GM23248 (cell line): Measurements from ENCODE around the gene LSR. TPM values are rescaled to one million over a fixed set of nuclear protein-coding genes. Genes with fewer than 3 reads are reported as not detected.

ENCODE experiments used
- DNase-seq: peaks from one replicate; pipeline ENCODE4 v3.0.0-alpha.2; 2015
- H2AFZ ChIP-seq: fragments of 200-600 bp; sonication (generic); 2 replicates; pipeline ENCODE4 v1.6.1; 2016; ENCODE audit warnings: antibody characterized with exemption
- H3F3A ChIP-seq: fragments of 200-600 bp; sonication (generic); 2 replicates; pipeline ENCODE4 v1.6.1; 2016; ENCODE audit warnings: mild to moderate bottlenecking, antibody characterized with exemption, mixed run types; ENCODE audit not compliant: insufficient read depth
- H3K27ac ChIP-seq: fragments of 200-600 bp; sonication (generic); 2 replicates; pipeline ENCODE4 v1.5.1; 2016; ENCODE audit warnings: mild to moderate bottlenecking
- H3K27me3 ChIP-seq: fragments of 200-600 bp; sonication (generic); replicated peaks from 2 replicates; pipeline ENCODE4 v1.6.1; 2016; ENCODE audit warnings: mild to moderate bottlenecking; ENCODE audit not compliant: insufficient read depth
- H3K36me3 ChIP-seq: fragments of 200-600 bp; sonication (generic); 2 replicates; pipeline ENCODE4 v1.6.1; 2016; ENCODE audit warnings: low read depth, mild to moderate bottlenecking
- H3K4me1 ChIP-seq: fragments of 200-600 bp; sonication (generic); 2 replicates; pipeline ENCODE4 v1.6.1; 2016; ENCODE audit warnings: mild to moderate bottlenecking; ENCODE audit not compliant: insufficient read depth
- H3K4me2 ChIP-seq: fragments of 200-600 bp; sonication (generic); one replicate; pipeline ENCODE4 v1.6.1; 2016; ENCODE audit warnings: mild to moderate bottlenecking; ENCODE audit not compliant: unreplicated experiment
- H3K4me3 ChIP-seq: fragments of 200-600 bp; sonication (generic); 2 replicates; pipeline ENCODE4 v1.5.1; 2016; ENCODE audit warnings: mild to moderate bottlenecking
- H3K79me2 ChIP-seq: fragments of 200-600 bp; sonication (generic); 2 replicates; pipeline ENCODE4 v1.6.1; 2016; ENCODE audit warnings: mild to moderate bottlenecking; ENCODE audit not compliant: insufficient read depth
- H3K9ac ChIP-seq: fragments of 200-600 bp; sonication (generic); 2 replicates; pipeline ENCODE4 v1.6.1; 2016; ENCODE audit warnings: mild to moderate bottlenecking
- H3K9me2 ChIP-seq: fragments of 200-600 bp; sonication (generic); 2 replicates; pipeline ENCODE4 v1.6.1; 2016; ENCODE audit warnings: mixed run types, mild to moderate bottlenecking, moderate library complexity; ENCODE audit not compliant: insufficient read depth
- H3K9me3 ChIP-seq: fragments of 200-600 bp; sonication (generic); one replicate; pipeline ENCODE4 v1.6.1; 2017; ENCODE audit warnings: low read depth
- H4K20me1 ChIP-seq: fragments of 200-600 bp; sonication (generic); 2 replicates; pipeline ENCODE4 v1.6.0; 2016; ENCODE audit not compliant: insufficient read depth
- EZH2 ChIP-seq: fragments of 200-600 bp; sonication (generic); IDR thresholded peaks from 2 replicates; pipeline ENCODE4 v1.6.1; 2018; ENCODE audit warnings: antibody characterized with exemption, mild to moderate bottlenecking; ENCODE audit not compliant: insufficient read depth, poor library complexity, severe bottlenecking
- EZH2phosphoT487 ChIP-seq: fragments of 200-600 bp; sonication (generic); IDR thresholded peaks from 2 replicates; pipeline ENCODE4 v1.6.1; 2018; ENCODE audit warnings: antibody characterized with exemption, moderate library complexity, mild to moderate bottlenecking, low read depth; ENCODE audit not compliant: insufficient read depth
- WGBS, 2 experiments: methylation state at CpG; one replicate each; pipeline ENCODE4 v1.1.6; 2015 to 2017; ENCODE audit warnings: low lambda C conversion rate in 2 of 2, low coverage in 1 of 2; ENCODE audit errors: missing lambda C conversion rate in 2 of 2; 5-methylcytosine and 5-hydroxymethylcytosine counted together
- in situ Hi-C: fragments of 300-500 bp; cut with MboI; formaldehyde crosslinking; loops from 2 replicates; pipeline ENCODE4 v1.15.0; 2020
- polyA plus RNA-seq: library from polyadenylated mRNA; unstranded; fragments of >200 nt; fragmentation: Nextera tagmentation; extraction: Ambion mirVana; gene quantifications from 2 replicates; pipeline ENCODE4 v1.2.1, GENCODE V29; 2016
- total RNA-seq: library from RNA; depleted of rRNA; stranded (reverse); fragments of >200 nt; shearing (Covaris generic); gene quantifications from 2 replicates; pipeline ENCODE4 v1.2.3, GENCODE V29; 2014

The LSR gene
- total and polyA plus RNA-seq, 2 experiments from 2014 or later, result 2.7 TPM; not detected in 1

DNA sequence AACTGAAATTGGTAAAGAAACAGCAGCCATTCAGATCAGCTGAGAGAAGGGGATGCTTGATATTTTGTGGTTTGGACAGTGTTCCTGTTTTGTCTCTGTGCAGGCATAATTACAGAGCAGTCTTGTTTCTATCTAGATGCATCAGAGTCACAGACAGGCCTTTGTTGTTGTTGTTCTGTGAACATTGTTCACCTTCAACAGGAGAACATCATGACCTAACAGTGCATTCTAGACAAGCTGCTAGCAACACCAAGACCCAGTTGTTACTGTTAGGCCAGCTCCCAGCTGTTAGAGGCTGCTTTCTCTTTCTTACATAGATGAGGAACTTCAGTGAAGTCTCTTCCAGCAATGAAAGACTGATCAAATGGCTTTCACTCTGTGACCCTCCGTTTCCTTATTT lies 8.5 kb upstream of the LSR start:
- in situ Hi-C loops, result no loop called here
- no peak for DNase-seq
- Histone ChIP-seq H2AFZ (no peak overlapping the region), H3K9me3 (no peaks in the 10 kb centered on the region), H3K36me3 (no peaks in the 10 kb centered on the region), H3F3A (no peaks in the 10 kb centered on the region), H3K9me2 (no peaks in the 10 kb centered on the region), H3K27me3 (peaks cover 4% of the 10 kb centered on the region; the same call in 1 of the 2 replicates), H3K4me3 (no peak overlapping the region), H3K4me1 (no peaks in the 10 kb centered on the region), H4K20me1 (no peaks in the 10 kb centered on the region), H3K4me2 (no peak overlapping the region), H3K27ac (no peak overlapping the region), H3K9ac (no peak overlapping the region), H3K79me2 (no peaks in the 10 kb centered on the region)
- TF ChIP-seq EZH2 (no peak), EZH2phosphoT487 (no peak)
- 13 to 29% methylated on average over 1 of the region's 1 CpG for WGBS, 2 experiments

- in situ Hi-C loops, result no loop called here
- peaks cover 12% of the 10 kb centered on the region for H3K27me3 ChIP-seq
Observed at GRCh38 chr19:35241417-35241816, 7.4 kb upstream of the LSR start.

GRCh38 chr19:35246466-35247092 lies 2.2 kb upstream of the LSR start:
- H3K4me2 ChIP-seq, result no peak overlapping the region
- peaks cover 44% of the 10 kb centered on the region for H3K27me3 ChIP-seq
- in situ Hi-C loops, result no loop called here
- H3K9me2 ChIP-seq, result no peaks in the 10 kb centered on the region
- H3K36me3 ChIP-seq, result no peaks in the 10 kb centered on the region
- TF ChIP-seq EZH2phosphoT487, result no peak
- no peak for TF ChIP-seq EZH2
- no peak overlapping the region for H3K27ac ChIP-seq
- H4K20me1 ChIP-seq, result no peaks in the 10 kb centered on the region
- H3K9me3 ChIP-seq, result no peaks in the 10 kb centered on the region
- H3K4me3 ChIP-seq, result no peak overlapping the region
- no peaks in the 10 kb centered on the region for H3K79me2 ChIP-seq
- H3K9ac ChIP-seq, result no peak overlapping the region
- no peak for DNase-seq
- H2AFZ ChIP-seq, result no peak overlapping the region
- H3F3A ChIP-seq, result no peaks in the 10 kb centered on the region
- 35 to 37% methylated on average over 4 of the region's 4 CpGs for WGBS, 2 experiments
- no peaks in the 10 kb centered on the region for H3K4me1 ChIP-seq

More at GRCh38 chr19:35241417-35241816, 7.4 kb upstream of the LSR start:
- Histone ChIP-seq H3K9me3 (no peaks in the 10 kb centered on the region), H4K20me1 (no peaks in the 10 kb centered on the region), H2AFZ (no peak overlapping the region), H3K9ac (no peak overlapping the region), H3K27ac (no peak overlapping the region), H3K79me2 (no peaks in the 10 kb centered on the region), H3F3A (no peaks in the 10 kb centered on the region), H3K4me3 (no peak overlapping the region), H3K4me2 (no peak overlapping the region), H3K36me3 (no peaks in the 10 kb centered on the region), H3K4me1 (no peaks in the 10 kb centered on the region), H3K9me2 (no peaks in the 10 kb centered on the region)
- no peak for DNase-seq
- WGBS, 2 experiments, result 29 to 52% methylated on average over 1 of the region's 1 CpG
- TF ChIP-seq EZH2 (no peak), EZH2phosphoT487 (no peak)

- H3K27me3 ChIP-seq, result peaks cover 44% of the 10 kb centered on the region
- no peaks in the 10 kb centered on the region for H3K36me3 ChIP-seq
- H3K9me2 ChIP-seq, result no peaks in the 10 kb centered on the region
- no peak overlapping the region for H2AFZ ChIP-seq
- H4K20me1 ChIP-seq, result no peaks in the 10 kb centered on the region
- H3K79me2 ChIP-seq, result no peaks in the 10 kb centered on the region
- no peak overlapping the region for H3K27ac ChIP-seq
- DNase-seq, result no peak
- H3K4me1 ChIP-seq, result no peaks in the 10 kb centered on the region
- 1 to 3% methylated on average over 24 to 42 of the region's 42 CpGs for WGBS, 2 experiments
- no peak overlapping the region for H3K4me2 ChIP-seq
- in situ Hi-C loops, result no loop called here
- H3K9me3 ChIP-seq, result no peaks in the 10 kb centered on the region
- H3K4me3 ChIP-seq, result no peak overlapping the region
- TF ChIP-seq EZH2phosphoT487 (no peak), EZH2 (no peak)
- no peaks in the 10 kb centered on the region for H3F3A ChIP-seq
- H3K9ac ChIP-seq, result no peak overlapping the region
Observed at GRCh38 chr19:35247526-35248309, 1.1 kb upstream of the LSR start.
